Karpas-422 (cell line): ENCODE results near the gene VAPB. TPM values are rescaled to one million over a fixed set of nuclear protein-coding genes. Genes with fewer than 3 reads are reported as not detected.

Source experiments
- DNase-seq: peaks from one replicate; pipeline ENCODE4 v3.0.0-alpha.2; 2015
- H2AFZ ChIP-seq: fragments of 200-600 bp; sonication (generic); 2 replicates; pipeline ENCODE4 v1.6.1; 2014; ENCODE audit warnings: antibody characterized with exemption, low read length, mixed read lengths
- H3K27ac ChIP-seq: fragments of 200-600 bp; sonication (generic); 2 replicates; pipeline ENCODE4 v1.5.1; 2014; ENCODE audit warnings: mild to moderate bottlenecking, low read length, moderate library complexity
- H3K27me3 ChIP-seq: fragments of 200-600 bp; sonication (generic); 2 replicates; pipeline ENCODE4 v1.6.1; 2014; ENCODE audit warnings: low read length, mixed read lengths
- H3K36me3 ChIP-seq: fragments of 200-600 bp; sonication (generic); 2 replicates; pipeline ENCODE4 v1.6.1; 2014; ENCODE audit warnings: low read length, mixed read lengths; ENCODE audit not compliant: insufficient read depth
- H3K4me1 ChIP-seq: fragments of 200-600 bp; sonication (generic); 2 replicates; pipeline ENCODE4 v1.6.1; 2014; ENCODE audit warnings: mild to moderate bottlenecking, low read length, mixed read lengths
- H3K4me2 ChIP-seq: fragments of 200-600 bp; sonication (generic); 2 replicates; pipeline ENCODE4 v1.6.1; 2014; ENCODE audit warnings: low read length, low read depth, mild to moderate bottlenecking; ENCODE audit not compliant: poor library complexity, severe bottlenecking
- H3K4me3 ChIP-seq: fragments of 200-600 bp; sonication (generic); 2 replicates; pipeline ENCODE4 v1.5.1; 2014; ENCODE audit warnings: mild to moderate bottlenecking, antibody characterized with exemption, low read length, mixed read lengths
- H3K79me2 ChIP-seq: fragments of 200-600 bp; sonication (generic); 2 replicates; pipeline ENCODE4 v1.6.1; 2014; ENCODE audit warnings: mild to moderate bottlenecking, low read length, mixed read lengths
- H3K9ac ChIP-seq: fragments of 200-600 bp; sonication (generic); 2 replicates; pipeline ENCODE4 v1.6.0; 2014; ENCODE audit warnings: low read length
- H3K9me2 ChIP-seq: fragments of 200-600 bp; sonication (generic), shearing (Covaris generic); replicated peaks from 2 replicates; pipeline ENCODE4 v1.6.0; 2014; ENCODE audit warnings: mild to moderate bottlenecking, low read length, moderate library complexity; ENCODE audit not compliant: insufficient read depth
- H3K9me3 ChIP-seq: fragments of 300-700, 200-600 bp; sonication (generic); 2 replicates; pipeline ENCODE4 v1.6.1; 2014; ENCODE audit warnings: low read length, mixed read lengths
- H4K20me1 ChIP-seq: fragments of 200-600 bp; sonication (generic); 2 replicates; pipeline ENCODE4 v1.6.1; 2014; ENCODE audit warnings: mild to moderate bottlenecking, antibody characterized with exemption, low read length, low read depth; ENCODE audit not compliant: insufficient read depth
- total RNA-seq: library from RNA; depleted of rRNA; stranded (reverse); fragments of >200 nt; shearing (Covaris generic); gene quantifications from 2 replicates; pipeline ENCODE4 v1.2.3, GENCODE V29; 2014; ENCODE audit warnings: low replicate concordance

Gene VAPB
- total RNA-seq, 1 experiment from 2014 or later = 12.8 TPM

DNA sequence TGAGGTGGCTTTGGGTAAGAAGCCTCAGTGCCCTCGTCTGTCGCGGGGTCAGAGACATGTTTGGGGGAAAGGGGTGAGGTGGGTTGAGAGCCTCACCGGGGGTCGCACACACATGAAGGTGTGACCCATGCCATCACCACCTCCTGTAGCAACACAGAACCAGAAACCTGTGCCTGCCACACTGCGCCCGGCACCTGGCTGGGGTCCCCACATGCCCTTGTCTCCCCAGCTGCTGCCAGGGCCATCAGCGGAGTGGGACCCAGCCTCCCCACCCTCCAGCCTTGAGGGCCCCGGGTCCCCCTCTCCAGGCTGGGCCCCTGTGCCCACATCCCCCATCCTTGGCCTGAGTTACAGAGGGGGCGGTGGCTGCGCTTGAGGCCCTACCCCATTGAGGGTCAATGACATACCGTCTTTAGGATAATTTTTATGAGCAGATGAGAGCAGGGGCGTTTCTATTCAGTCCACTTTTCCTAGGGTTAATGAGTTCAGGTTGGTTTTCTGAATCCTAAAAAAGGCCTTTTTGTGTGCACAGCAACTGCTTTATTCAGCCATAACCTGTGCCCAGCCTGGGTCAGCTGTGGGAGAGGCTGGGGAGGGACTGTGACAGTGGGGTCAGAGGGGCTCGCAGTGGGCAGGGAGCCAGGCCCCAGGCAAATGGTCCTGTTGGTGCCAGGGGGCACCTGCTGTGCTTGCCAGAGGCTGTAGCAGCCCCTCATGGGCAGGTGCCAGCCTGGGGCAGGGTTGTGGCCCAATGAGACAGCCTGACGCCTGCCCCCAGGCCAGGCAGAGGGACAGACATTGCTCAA is 106.8 kb downstream of the VAPB start:
- Histone ChIP-seq H3K27ac (no peak overlapping the region), H3K79me2 (no peaks in the 10 kb centered on the region), H2AFZ (no peak overlapping the region), H3K9me2 (no peaks in the 10 kb centered on the region), H3K27me3 (no peaks in the 10 kb centered on the region), H3K9me3 (no peaks in the 10 kb centered on the region), H3K9ac (no peak overlapping the region), H4K20me1 (peaks cover 3% of the 10 kb centered on the region; the same call in 1 of the 2 replicates), H3K4me1 (peaks cover 29% of the 10 kb centered on the region), H3K4me3 (no peak overlapping the region), H3K36me3 (no peaks in the 10 kb centered on the region), H3K4me2 (no peak overlapping the region)
- no peak for DNase-seq

- no peak for DNase-seq
- Histone ChIP-seq H3K27ac (no peak overlapping the region), H3K9me3 (no peaks in the 10 kb centered on the region), H3K27me3 (no peaks in the 10 kb centered on the region), H3K4me2 (no peak overlapping the region), H3K9ac (no peak overlapping the region), H3K4me3 (no peak overlapping the region), H3K36me3 (no peaks in the 10 kb centered on the region), H3K4me1 (peaks cover 24% of the 10 kb centered on the region), H3K9me2 (no peaks in the 10 kb centered on the region), H2AFZ (no peak overlapping the region), H4K20me1 (peaks cover 4% of the 10 kb centered on the region; the same call in 1 of the 2 replicates), H3K79me2 (no peaks in the 10 kb centered on the region)
These were observed 107.4 kb downstream of the VAPB start for GRCh38 chr20:58496429-58496769.

DNA sequence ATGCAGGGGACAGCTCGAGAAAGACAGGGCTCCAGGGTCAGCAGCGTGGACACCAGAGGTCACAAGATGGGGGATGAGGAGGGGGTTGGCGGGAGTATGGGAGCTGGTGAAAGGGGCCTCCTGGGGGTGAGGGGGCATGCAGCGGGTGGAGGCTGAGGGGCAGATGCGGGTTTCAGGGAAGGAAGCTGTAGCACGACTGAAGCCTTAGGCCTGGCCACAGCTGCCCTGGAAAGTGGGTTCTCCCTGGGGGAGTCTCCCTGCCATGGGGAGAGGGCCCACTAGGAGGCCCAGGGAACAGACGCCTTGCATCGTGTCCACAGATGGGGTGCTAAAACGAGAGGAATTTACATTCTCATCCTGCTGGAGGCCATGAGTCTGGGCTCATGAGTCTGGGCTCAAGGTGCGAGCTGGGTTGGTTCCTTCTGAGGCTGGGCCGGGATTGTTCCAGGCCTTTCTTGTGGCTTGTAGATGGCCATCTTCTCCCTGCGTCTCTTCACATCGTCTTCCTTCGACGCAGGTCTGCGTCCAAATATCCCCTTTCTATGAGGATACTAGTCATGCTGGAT is 108.1 kb downstream of the VAPB start:
- no peaks in the 10 kb centered on the region for H3K9me2 ChIP-seq
- no peak for DNase-seq

GRCh38 chr20:58497724-58498469 is 108.9 kb downstream of the VAPB start:
- no peak for DNase-seq
- Histone ChIP-seq H3K36me3 (no peaks in the 10 kb centered on the region), H3K27ac (no peak overlapping the region), H3K9ac (no peak overlapping the region), H3K9me2 (no peaks in the 10 kb centered on the region), H3K9me3 (no peaks in the 10 kb centered on the region), H2AFZ (no peak overlapping the region), H3K4me2 (no peak overlapping the region), H3K4me3 (no peak overlapping the region), H3K79me2 (no peaks in the 10 kb centered on the region), H4K20me1 (peaks cover 4% of the 10 kb centered on the region; the same call in 1 of the 2 replicates), H3K4me1 (peaks cover 14% of the 10 kb centered on the region), H3K27me3 (no peaks in the 10 kb centered on the region)

More for the DNA sequence above, 108.1 kb downstream of the VAPB start:
- Histone ChIP-seq H3K9me3 (no peaks in the 10 kb centered on the region), H2AFZ (no peak overlapping the region), H3K79me2 (no peaks in the 10 kb centered on the region), H3K36me3 (no peaks in the 10 kb centered on the region), H3K4me1 (peaks cover 16% of the 10 kb centered on the region), H3K4me3 (no peak overlapping the region), H3K27ac (no peak overlapping the region), H3K9ac (no peak overlapping the region), H4K20me1 (peaks cover 4% of the 10 kb centered on the region; the same call in 1 of the 2 replicates), H3K4me2 (no peak overlapping the region), H3K27me3 (no peaks in the 10 kb centered on the region)

- peaks cover 10% of the 10 kb centered on the region for H3K4me1 ChIP-seq
- no peak overlapping the region for H2AFZ ChIP-seq
- H3K27me3 ChIP-seq = no peaks in the 10 kb centered on the region
- H3K4me2 ChIP-seq = no peak overlapping the region
- no peaks in the 10 kb centered on the region for H3K9me3 ChIP-seq
- no peak overlapping the region for H3K4me3 ChIP-seq
- H3K9me2 ChIP-seq = no peaks in the 10 kb centered on the region
- peaks cover 4% of the 10 kb centered on the region; the same call in 1 of the 2 replicates for H4K20me1 ChIP-seq
- H3K36me3 ChIP-seq = no peaks in the 10 kb centered on the region
- no peak overlapping the region for H3K27ac ChIP-seq
- no peaks in the 10 kb centered on the region for H3K79me2 ChIP-seq
- H3K9ac ChIP-seq = no peak overlapping the region
- DNase-seq = no peak
These were observed 109.5 kb downstream of the VAPB start for GRCh38 chr20:58498470-58499068.

DNA sequence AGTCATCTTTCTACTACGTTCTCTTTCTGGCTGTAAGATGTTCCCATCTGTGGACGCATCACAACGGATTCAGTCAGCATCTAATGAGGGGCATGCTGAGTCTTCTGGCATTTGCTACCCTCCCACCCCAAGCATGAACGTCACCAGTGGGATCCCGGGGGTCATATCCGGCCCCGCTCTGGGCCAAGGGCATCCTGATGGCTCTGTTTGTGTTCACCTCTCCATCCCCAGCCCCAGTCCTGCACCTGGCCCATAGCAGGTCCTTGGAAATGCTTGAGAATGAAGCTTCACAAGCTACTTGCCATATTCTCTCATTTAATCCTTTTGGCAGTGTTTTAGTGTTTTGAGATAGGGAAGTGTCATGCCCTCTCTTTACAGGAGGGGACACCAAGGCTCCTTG is 111.2 kb downstream of the VAPB start:
- no peaks in the 10 kb centered on the region for H3K9me3 ChIP-seq
- no peak overlapping the region for H3K4me3 ChIP-seq
- no peak overlapping the region for H3K4me2 ChIP-seq
- H4K20me1 ChIP-seq = peaks cover 4% of the 10 kb centered on the region; the same call in 1 of the 2 replicates
- DNase-seq = no peak
- peaks cover 8% of the 10 kb centered on the region for H3K4me1 ChIP-seq
- no peaks in the 10 kb centered on the region for H3K27me3 ChIP-seq
- no peak overlapping the region for H3K27ac ChIP-seq
- H3K79me2 ChIP-seq = no peaks in the 10 kb centered on the region
- H3K9ac ChIP-seq = no peak overlapping the region
- H3K9me2 ChIP-seq = no peaks in the 10 kb centered on the region
- no peak overlapping the region for H2AFZ ChIP-seq
- H3K36me3 ChIP-seq = no peaks in the 10 kb centered on the region
